WTC11 (cell line): Measurements from ENCODE around the gene DRD5. TPM values are rescaled to one million over a fixed set of nuclear protein-coding genes. Genes with fewer than 3 reads are reported as not detected.

Experiments
- ATAC-seq: fragments of 200-7000 bp; cut with Tn5 transposase; 2 replicates; pipeline ENCODE4 v1.10.0; 2021; ENCODE audit warnings: mild to moderate bottlenecking, moderate library complexity
- CTCF ChIA-PET: fragments of 300-600 bp; sonication (Branson Sonifier 250); formaldehyde crosslinking; loops from one replicate; lab custom pipeline; 2021; ENCODE audit warnings: antibody characterized with exemption; lab: Charles Lee
- POLR2A ChIA-PET: fragments of 350-600 bp; sonication (Branson Sonifier 250); formaldehyde crosslinking; loops from one replicate; lab custom pipeline; 2021; ENCODE audit warnings: antibody characterized with exemption; lab: Charles Lee
- DNase-seq: peaks from one replicate; pipeline ENCODE4 v3.0.0; 2021; ENCODE audit warnings: low spot score
- H3K27ac Mint-ChIP-seq: 2 replicates; pipeline ENCODE4 v1.8.0; 2021; ENCODE audit warnings: mixed read lengths
- H3K27me3 Mint-ChIP-seq: 2 replicates; pipeline ENCODE4 v1.8.0; 2021; ENCODE audit warnings: low read depth, mild to moderate bottlenecking, moderate library complexity, mixed read lengths
- H3K36me3 Mint-ChIP-seq: 2 replicates; pipeline ENCODE4 v1.8.0; 2021; ENCODE audit warnings: mixed read lengths
- H3K4me1 Mint-ChIP-seq: 2 replicates; pipeline ENCODE4 v1.8.0; 2022; ENCODE audit warnings: mixed read lengths
- H3K4me3 Mint-ChIP-seq: 2 replicates; pipeline ENCODE4 v1.8.0; 2021; ENCODE audit warnings: mild to moderate bottlenecking, moderate library complexity, mixed read lengths
- H3K9me3 Mint-ChIP-seq: 2 replicates; pipeline ENCODE4 v1.8.0; 2021; ENCODE audit warnings: mixed read lengths
- ATF1 ChIP-seq: sonication (generic); formaldehyde crosslinking; IDR thresholded peaks from 2 replicates; pipeline ENCODE4 v1.8.1; 2023; ENCODE audit warnings: mild to moderate bottlenecking, moderate library complexity, missing genetic modification reagents
- GRHL2 ChIP-seq: fragments of 250-450 bp; sonication (Bioruptor Pico); IDR thresholded peaks from 2 replicates; pipeline ENCODE4 v1.8.0; 2022; ENCODE audit warnings: mild to moderate bottlenecking, moderate library complexity; ENCODE audit not compliant: insufficient replicate concordance, severe bottlenecking
- KAT7 ChIP-seq: sonication (generic); formaldehyde crosslinking; IDR thresholded peaks from 2 replicates; pipeline ENCODE4 v1.8.1; 2023; ENCODE audit warnings: missing genetic modification reagents, mild to moderate bottlenecking, borderline replicate concordance
- PRRX2 ChIP-seq: fragments of 250-450 bp; sonication (Bioruptor Pico); IDR thresholded peaks from 2 replicates; pipeline ENCODE4 v1.8.0; 2021; ENCODE audit warnings: mild to moderate bottlenecking
- TEAD1 ChIP-seq: sonication (generic); formaldehyde crosslinking; IDR thresholded peaks from 2 replicates; pipeline ENCODE4 v1.8.0; 2022; ENCODE audit warnings: mild to moderate bottlenecking, missing genetic modification reagents
- ZNF317 ChIP-seq: sonication (generic); formaldehyde crosslinking; IDR thresholded peaks from 2 replicates; pipeline ENCODE4 v1.8.1; 2023; ENCODE audit warnings: low read depth, mild to moderate bottlenecking, moderate library complexity, missing genetic modification reagents, borderline replicate concordance
- total RNA-seq: library from RNA; stranded (reverse); gene quantifications from 3 replicates; pipeline ENCODE4 v1.2.3, GENCODE V29; 2021
- TF ChIP-seq, protein P1 (sequence below): sonication (generic); formaldehyde crosslinking; IDR thresholded peaks from 2 replicates; pipeline ENCODE4 v1.8.1; 2022; ENCODE audit warnings: mild to moderate bottlenecking, missing genetic modification reagents, moderate library complexity, borderline replicate concordance
- TF ChIP-seq, protein P2 (sequence below): fragments of 250-450 bp; sonication (Bioruptor Pico); IDR thresholded peaks from 2 replicates; pipeline ENCODE4 v1.9.0; 2021; ENCODE audit warnings: moderate library complexity, mild to moderate bottlenecking, inconsistent platforms, borderline replicate concordance
- TF ChIP-seq, protein P3 (sequence below): sonication (generic); formaldehyde crosslinking; IDR thresholded peaks from 2 replicates; pipeline ENCODE4 v1.8.0; 2023; ENCODE audit warnings: missing genetic modification reagents
- TF ChIP-seq, protein P4 (sequence below): sonication (generic); formaldehyde crosslinking; IDR thresholded peaks from 2 replicates; pipeline ENCODE4 v1.8.0; 2022; ENCODE audit warnings: mild to moderate bottlenecking, missing genetic modification reagents
- TF ChIP-seq, protein P5 (sequence below): sonication (generic); formaldehyde crosslinking; IDR thresholded peaks from 2 replicates; pipeline ENCODE4 v1.8.0; 2022; ENCODE audit warnings: mild to moderate bottlenecking, missing genetic modification reagents
- TF ChIP-seq, protein P6 (sequence below): fragments of 250-450 bp; sonication (Bioruptor Pico); IDR thresholded peaks from 2 replicates; pipeline ENCODE4 v1.9.0; 2021; ENCODE audit warnings: mild to moderate bottlenecking
- TF ChIP-seq, protein P7 (sequence below): sonication (generic); formaldehyde crosslinking; IDR thresholded peaks from 2 replicates; pipeline ENCODE4 v1.8.0; 2022; ENCODE audit warnings: missing genetic modification reagents

The DRD5 gene
- total RNA-seq, 1 experiment from 2014 or later, result 0.07 TPM

DNA sequence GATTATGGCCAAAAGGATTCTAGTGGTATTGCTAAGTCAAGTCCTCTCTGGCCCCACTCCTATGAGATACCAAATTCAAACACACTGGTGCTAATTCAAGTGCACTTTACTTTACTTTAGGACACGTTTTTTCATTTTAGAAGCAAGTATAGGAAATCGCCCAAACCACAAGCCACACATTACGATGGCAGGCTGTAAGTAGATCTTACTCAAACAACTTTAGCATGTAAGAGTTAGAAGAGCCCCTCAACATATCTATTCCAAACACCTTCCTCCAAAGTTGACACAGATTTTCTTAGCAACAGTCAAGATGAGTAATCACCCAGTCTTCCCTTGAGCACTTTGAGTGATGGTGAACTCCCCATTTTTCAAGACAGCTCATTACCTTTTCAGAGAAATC lies 43.6 kb downstream of the DRD5 start:
- no peak for ATAC-seq
- H3K4me1 Mint-ChIP-seq, result no peaks in the 10 kb centered on the region
- peaks cover 2% of the 10 kb centered on the region; the same call in 1 of the 2 replicates for H3K27me3 Mint-ChIP-seq
- no peak for TF ChIP-seq KAT7
- TF ChIP-seq ZNF317 (CRISPR knock-in tag), result no peak
- TF ChIP-seq, protein P1, sequence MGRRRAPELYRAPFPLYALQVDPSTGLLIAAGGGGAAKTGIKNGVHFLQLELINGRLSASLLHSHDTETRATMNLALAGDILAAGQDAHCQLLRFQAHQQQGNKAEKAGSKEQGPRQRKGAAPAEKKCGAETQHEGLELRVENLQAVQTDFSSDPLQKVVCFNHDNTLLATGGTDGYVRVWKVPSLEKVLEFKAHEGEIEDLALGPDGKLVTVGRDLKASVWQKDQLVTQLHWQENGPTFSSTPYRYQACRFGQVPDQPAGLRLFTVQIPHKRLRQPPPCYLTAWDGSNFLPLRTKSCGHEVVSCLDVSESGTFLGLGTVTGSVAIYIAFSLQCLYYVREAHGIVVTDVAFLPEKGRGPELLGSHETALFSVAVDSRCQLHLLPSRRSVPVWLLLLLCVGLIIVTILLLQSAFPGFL (CRISPR knock-in tag), result no peak
- TF ChIP-seq, protein P2, sequence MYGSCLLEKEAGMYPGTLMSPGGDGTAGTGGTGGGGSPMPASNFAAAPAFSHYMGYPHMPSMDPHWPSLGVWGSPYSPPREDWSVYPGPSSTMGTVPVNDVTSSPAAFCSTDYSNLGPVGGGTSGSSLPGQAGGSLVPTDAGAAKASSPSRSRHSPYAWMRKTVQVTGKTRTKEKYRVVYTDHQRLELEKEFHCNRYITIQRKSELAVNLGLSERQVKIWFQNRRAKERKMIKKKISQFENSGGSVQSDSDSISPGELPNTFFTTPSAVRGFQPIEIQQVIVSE, result no peak
- TF ChIP-seq, protein P3, sequence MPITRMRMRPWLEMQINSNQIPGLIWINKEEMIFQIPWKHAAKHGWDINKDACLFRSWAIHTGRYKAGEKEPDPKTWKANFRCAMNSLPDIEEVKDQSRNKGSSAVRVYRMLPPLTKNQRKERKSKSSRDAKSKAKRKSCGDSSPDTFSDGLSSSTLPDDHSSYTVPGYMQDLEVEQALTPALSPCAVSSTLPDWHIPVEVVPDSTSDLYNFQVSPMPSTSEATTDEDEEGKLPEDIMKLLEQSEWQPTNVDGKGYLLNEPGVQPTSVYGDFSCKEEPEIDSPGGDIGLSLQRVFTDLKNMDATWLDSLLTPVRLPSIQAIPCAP (CRISPR knock-in tag), result no peak
- TF ChIP-seq, protein P4, sequence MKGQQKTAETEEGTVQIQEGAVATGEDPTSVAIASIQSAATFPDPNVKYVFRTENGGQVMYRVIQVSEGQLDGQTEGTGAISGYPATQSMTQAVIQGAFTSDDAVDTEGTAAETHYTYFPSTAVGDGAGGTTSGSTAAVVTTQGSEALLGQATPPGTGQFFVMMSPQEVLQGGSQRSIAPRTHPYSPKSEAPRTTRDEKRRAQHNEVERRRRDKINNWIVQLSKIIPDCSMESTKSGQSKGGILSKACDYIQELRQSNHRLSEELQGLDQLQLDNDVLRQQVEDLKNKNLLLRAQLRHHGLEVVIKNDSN (CRISPR knock-in tag), result no peak
- TF ChIP-seq, protein P5, sequence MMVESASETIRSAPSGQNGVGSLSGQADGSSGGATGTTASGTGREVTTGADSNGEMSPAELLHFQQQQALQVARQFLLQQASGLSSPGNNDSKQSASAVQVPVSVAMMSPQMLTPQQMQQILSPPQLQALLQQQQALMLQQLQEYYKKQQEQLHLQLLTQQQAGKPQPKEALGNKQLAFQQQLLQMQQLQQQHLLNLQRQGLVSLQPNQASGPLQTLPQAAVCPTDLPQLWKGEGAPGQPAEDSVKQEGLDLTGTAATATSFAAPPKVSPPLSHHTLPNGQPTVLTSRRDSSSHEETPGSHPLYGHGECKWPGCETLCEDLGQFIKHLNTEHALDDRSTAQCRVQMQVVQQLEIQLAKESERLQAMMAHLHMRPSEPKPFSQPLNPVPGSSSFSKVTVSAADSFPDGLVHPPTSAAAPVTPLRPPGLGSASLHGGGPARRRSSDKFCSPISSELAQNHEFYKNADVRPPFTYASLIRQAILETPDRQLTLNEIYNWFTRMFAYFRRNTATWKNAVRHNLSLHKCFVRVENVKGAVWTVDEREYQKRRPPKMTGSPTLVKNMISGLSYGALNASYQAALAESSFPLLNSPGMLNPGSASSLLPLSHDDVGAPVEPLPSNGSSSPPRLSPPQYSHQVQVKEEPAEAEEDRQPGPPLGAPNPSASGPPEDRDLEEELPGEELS, result no peak
- TF ChIP-seq ATF1 (CRISPR knock-in tag), result no peak
- TF ChIP-seq, protein P6, sequence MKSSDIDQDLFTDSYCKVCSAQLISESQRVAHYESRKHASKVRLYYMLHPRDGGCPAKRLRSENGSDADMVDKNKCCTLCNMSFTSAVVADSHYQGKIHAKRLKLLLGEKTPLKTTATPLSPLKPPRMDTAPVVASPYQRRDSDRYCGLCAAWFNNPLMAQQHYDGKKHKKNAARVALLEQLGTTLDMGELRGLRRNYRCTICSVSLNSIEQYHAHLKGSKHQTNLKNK (CRISPR knock-in tag), result no peak
- TF ChIP-seq, protein P7, sequence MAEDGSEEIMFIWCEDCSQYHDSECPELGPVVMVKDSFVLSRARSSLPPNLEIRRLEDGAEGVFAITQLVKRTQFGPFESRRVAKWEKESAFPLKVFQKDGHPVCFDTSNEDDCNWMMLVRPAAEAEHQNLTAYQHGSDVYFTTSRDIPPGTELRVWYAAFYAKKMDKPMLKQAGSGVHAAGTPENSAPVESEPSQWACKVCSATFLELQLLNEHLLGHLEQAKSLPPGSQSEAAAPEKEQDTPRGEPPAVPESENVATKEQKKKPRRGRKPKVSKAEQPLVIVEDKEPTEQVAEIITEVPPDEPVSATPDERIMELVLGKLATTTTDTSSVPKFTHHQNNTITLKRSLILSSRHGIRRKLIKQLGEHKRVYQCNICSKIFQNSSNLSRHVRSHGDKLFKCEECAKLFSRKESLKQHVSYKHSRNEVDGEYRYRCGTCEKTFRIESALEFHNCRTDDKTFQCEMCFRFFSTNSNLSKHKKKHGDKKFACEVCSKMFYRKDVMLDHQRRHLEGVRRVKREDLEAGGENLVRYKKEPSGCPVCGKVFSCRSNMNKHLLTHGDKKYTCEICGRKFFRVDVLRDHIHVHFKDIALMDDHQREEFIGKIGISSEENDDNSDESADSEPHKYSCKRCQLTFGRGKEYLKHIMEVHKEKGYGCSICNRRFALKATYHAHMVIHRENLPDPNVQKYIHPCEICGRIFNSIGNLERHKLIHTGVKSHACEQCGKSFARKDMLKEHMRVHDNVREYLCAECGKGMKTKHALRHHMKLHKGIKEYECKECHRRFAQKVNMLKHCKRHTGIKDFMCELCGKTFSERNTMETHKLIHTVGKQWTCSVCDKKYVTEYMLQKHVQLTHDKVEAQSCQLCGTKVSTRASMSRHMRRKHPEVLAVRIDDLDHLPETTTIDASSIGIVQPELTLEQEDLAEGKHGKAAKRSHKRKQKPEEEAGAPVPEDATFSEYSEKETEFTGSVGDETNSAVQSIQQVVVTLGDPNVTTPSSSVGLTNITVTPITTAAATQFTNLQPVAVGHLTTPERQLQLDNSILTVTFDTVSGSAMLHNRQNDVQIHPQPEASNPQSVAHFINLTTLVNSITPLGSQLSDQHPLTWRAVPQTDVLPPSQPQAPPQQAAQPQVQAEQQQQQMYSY (CRISPR knock-in tag), result no peak
- no peak for TF ChIP-seq TEAD1 (CRISPR knock-in tag)
- no peak for TF ChIP-seq GRHL2 (CRISPR knock-in tag)
- H3K4me3 Mint-ChIP-seq, result no peak overlapping the region
- no peak for DNase-seq
- ChIA-PET CTCF (no interaction called here), POLR2A (no interaction called here)
- H3K9me3 Mint-ChIP-seq, result no peaks in the 10 kb centered on the region
- H3K27ac Mint-ChIP-seq, result no peak overlapping the region
- no peaks in the 10 kb centered on the region for H3K36me3 Mint-ChIP-seq

DNA sequence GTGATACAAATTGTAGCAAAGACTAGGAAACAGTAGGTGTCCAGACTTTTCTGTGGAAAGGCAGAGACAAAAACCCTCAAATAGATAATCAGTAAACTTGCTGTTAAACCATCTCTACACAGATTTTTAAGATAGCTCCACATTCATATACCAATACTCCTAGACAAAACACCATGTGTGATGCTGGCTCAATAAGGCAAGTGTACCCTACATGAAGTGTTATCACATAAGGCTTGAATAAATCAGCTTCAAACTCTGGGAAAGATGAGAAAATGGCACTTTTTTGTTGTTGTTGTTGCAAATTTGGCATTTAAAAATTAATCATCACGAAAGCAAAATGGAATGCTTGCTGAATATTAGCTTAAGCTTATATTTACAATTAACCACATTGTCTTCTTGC lies 45.1 kb downstream of the DRD5 start:
- Mint-ChIP-seq H3K4me1 (no peaks in the 10 kb centered on the region), H3K4me3 (no peak overlapping the region), H3K27me3 (peaks cover 2% of the 10 kb centered on the region; the same call in 1 of the 2 replicates), H3K27ac (no peak overlapping the region), H3K9me3 (no peaks in the 10 kb centered on the region), H3K36me3 (no peaks in the 10 kb centered on the region)
- TF ChIP-seq PRRX2, result no peak
- DNase-seq, result no peak
- ChIA-PET POLR2A (no interaction called here), CTCF (no interaction called here)
- ATAC-seq, result no peak
